H4 (cell line): Measurements from ENCODE around the gene COPB2. TPM values are rescaled to one million over a fixed set of nuclear protein-coding genes. Genes with fewer than 3 reads are reported as not detected.

Experiments
- DNase-seq: peaks from one replicate; pipeline ENCODE4 v3.0.0-alpha.2; 2015; ENCODE audit warnings: low spot score
- total RNA-seq: library from RNA; depleted of rRNA; stranded (reverse); fragments of >200 nt; shearing (Covaris generic); gene quantifications from 2 replicates; pipeline ENCODE4 v1.2.3, GENCODE V29; 2014

The COPB2 gene
- total RNA-seq, 1 experiment from 2014 or later = 246 TPM

DNA sequence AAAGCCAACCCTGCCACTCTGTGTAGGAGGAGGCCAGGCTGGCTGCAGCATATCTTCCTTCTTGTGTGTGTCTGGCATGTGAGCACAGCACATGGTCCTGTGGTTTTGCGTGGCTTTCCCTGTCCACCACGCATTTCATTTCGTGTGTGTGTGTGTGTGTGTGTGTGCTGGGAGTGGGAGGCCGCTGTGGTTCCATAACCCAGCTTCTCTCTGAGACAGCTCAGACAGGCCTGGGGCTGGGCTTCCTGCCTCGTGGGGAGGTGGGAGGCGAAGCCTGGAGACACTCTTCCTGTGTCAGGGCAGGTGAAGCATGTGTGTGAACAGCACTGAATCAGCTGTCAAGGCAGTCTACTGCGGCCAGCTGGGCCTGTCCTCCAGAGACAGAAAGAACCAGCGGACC is 61.6 kb downstream of the COPB2 start:
- no peak for DNase-seq

GRCh38 chr3:139327231-139327630 is 62.2 kb downstream of the COPB2 start:
- no peak for DNase-seq

DNA sequence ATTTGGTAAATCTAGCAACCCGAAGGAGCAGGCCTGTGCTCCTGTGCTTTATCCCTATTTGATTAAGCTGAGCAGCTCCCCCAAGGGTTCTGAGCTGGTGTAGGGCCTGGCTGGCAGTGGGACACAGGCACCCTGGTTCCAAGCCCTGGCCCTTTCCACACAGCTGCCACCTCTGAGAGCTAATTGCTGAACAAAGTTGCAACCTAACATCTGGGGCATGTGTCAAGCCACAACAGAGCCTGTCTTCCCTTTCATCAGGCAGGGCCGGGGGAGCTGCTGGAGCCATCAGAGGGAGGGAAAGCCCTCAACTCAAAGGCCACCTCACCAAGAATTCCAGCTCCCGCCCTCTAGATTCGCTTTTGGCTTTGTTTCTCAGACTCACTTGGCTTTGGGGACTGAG is 62.7 kb downstream of the COPB2 start:
- no peak for DNase-seq

DNA sequence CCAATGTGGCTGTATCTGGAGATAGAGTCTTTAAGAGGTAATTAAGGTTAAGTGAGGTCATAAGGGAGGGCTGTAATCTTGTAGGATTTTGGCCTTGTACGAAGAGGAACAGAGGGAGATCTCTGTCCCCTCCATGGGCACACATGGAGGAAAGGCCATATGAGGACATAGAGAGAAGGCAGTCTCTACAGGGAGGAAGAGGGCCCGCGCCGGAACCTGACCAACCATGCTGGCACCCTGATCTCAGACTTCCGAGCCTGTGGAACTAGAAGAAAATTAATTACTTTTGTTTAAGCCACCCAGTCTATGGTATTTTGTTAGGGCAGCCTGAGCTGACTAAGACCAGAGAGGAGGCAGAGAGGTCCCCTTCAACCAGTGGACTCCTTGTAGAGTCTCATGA is 63.3 kb downstream of the COPB2 start:
- DNase-seq = no peak

DNA sequence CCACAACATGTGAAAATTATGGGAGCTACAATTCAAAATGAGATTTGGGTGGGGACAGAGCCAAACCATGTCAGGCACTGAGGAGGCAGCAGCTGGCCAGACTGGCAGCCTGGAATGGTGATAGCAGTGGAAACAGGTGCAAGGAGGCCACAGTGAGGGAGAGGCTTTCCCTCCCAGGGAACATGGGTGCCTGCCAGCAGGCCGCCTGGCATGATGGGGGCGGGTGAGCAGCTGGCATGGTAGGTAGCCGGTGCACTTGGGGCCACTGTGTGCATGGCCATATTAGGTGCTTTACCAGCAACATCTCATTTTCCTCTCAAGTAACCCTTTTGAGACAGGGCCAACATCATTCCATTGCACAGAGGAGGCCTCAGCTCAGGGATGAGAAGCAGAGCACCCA is 63.9 kb downstream of the COPB2 start:
- DNase-seq = no peak

DNA sequence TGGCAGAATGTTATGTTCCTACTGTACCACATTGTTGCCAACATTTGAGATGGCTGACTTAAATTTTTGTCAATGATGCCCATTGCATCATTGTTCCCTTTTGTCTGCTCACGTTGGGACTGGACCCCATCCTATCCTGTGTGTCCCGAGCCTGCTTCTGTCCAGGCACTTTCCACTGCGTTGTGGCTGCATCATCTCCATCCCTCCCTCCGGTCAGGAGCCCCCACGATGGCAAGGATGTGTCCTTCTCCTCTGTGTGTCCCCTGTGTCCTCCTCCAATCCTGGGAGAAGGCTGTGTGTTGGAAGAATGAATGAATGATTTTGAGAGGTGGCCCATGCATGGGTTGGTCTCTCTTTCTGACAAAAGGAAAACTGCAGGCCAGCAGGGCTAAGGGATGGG is 65.0 kb downstream of the COPB2 start:
- DNase-seq = no peak

GRCh38 chr3:139323146-139323545 is 66.3 kb downstream of the COPB2 start:
- no peak for DNase-seq

GRCh38 chr3:139322346-139322745 is 67.1 kb downstream of the COPB2 start:
- DNase-seq = no peak

DNA sequence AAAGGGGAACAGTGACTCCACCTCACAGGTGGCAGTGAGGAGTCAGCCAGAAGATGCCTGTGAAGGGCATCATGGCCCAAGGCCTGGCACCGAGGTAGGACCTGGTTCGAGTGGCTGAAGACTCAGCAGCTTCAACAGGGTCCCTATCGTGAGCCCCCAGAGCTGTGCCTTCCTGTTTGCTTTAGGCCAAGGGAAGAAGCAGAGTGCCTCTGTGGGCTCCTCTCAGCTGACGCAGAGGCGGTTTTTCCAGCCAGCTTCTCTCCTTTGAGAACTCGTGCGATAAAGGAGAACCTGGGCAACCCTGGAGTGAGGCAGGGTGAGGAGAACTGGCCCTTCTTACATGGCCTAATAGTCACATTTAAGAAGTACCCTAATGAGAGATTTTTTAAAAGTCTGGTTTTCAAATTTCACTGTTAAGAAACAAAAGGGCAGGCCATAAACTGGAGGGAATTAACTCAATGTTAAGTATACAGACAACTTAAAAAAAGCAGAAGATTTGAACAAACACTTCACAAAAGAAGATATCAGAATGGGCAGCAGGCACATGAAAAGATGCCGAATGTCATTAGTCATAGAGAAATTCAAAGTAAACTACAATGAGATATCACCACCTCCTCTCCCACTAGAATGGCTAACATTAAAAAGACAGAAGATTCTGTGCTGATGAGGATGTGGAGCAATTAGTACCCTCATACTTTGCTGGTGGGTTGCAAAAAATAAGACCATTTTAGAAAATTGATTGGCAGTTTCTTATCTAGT is 68.7 kb downstream of the COPB2 start:
- DNase-seq = no peak

GRCh38 chr3:139319428-139320402 is 69.7 kb downstream of the COPB2 start:
- DNase-seq = peak; percentile 54

DNA sequence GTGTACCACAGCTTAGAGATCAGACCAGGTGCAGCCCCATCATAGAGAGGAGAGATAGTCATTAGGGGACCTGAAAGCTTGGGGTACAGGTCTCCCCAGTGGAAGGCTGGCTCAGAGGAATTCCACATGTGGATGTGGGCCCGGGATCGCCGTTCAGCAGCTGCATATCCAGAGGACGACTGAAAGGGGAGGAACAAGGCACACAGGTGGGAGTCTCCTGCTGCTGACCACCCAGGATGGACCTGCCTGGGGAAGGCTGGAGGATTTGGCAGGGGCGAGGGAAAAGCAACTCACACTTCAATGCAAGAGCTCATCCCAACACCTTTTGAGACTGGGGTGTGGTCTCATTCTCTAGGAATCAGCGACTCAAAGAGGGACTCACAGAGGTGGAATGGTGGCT is 70.6 kb downstream of the COPB2 start:
- DNase-seq = no peak

DNA sequence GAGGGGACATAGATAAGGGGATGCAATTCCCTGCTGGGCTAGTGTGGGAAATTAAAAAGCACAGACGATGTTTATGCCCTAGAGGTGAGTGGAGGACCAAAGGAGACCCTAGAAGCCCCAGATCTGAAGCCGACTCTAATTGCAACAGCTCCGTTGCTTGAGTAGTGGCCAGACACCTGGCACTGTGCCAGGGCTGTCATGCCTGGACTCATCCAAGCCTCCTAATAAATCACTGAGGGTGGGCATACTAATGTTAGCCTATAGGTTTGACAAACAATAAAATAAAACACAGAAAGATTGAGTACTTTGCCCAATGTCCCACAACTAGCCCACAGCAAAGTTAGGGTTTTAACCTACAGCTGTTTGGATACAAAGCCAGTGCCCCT is 71.0 kb downstream of the COPB2 start:
- no peak for DNase-seq

DNA sequence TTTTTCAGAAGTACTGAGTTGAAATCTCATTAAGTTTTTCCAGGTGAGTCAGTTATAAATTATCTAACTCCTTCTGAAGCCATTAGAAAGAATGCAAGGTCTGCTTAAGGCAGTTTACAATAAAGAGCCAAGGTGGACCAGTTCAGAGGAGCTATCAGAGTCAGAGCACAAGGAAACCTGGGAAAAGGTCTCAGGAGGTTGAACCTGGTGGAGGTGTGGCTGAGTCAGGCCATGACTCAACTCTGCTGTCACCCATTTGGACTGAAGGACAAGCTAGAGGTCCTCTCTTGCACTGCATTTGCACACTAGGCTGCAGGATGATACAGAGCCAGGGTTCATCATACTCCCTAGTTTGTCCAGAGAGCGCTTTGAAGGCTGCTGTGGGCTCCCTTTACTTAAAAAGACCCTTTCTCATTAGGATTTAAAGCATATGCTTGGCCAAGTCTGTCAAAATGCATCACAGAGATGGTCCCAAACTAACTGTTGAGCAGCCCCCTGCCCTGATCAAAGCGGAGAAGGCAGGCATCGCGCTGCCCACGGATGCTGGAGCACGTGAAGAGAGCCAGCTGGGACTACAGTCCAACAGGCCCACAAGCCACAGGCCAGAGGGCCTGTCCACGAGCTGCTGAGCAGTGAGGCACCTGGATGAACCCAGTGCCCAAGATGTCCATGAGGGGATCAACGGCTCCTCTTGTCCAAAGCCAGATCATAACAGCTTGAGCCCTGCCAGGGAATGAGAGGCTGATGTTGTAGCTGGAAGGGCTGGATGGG is 71.6 kb downstream of the COPB2 start:
- no peak for DNase-seq

GRCh38 chr3:139317215-139317614 is 72.2 kb downstream of the COPB2 start:
- no peak for DNase-seq

GRCh38 chr3:139313921-139314320 is 75.5 kb downstream of the COPB2 start:
- no peak for DNase-seq

GRCh38 chr3:139312959-139313358 is 76.5 kb downstream of the COPB2 start:
- no peak for DNase-seq

- no peak for DNase-seq
Measured at GRCh38 chr3:139312416-139312815, 77.0 kb downstream of the COPB2 start.

DNA sequence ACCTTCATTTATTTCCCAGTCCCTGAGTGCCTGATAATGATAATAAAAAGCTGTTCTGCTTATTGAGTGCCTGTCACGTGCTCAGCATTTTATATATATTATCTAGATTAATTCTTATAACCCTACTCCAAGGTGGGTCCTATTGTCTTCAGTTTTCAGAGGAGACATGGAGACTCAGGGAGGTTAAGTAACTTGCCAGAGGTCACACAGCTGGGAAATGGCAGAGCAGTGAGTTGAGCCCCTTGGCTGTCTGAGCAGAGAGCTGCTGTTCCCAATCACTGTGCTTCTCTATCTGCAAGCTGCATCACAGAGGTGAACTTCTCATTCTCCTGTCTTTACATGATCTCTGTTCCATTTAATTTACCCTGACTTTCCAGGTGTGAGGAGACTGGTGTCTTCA is 77.9 kb downstream of the COPB2 start:
- no peak for DNase-seq

- peak; percentile 92 for DNase-seq
Measured at GRCh38 chr3:139310474-139310933, 78.9 kb downstream of the COPB2 start.

DNA sequence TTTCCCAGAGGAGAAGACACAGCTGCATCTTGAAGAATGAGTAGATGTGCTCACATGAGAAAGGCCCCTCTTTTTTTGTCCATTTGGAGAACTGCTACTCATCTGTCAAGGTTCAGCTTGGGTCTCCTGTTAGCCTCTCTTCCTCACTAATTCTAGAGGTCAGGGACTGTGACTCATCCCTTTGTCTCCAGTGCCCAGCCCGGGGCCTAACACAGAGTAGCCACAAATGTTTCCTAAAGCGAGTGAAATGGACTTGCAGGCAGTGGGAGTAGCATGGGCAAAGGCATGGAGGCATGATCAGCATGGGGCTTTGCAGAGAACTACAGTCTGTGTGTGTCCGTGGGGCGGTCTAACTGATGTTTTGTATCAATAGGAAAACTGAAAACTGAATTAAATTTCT is 79.6 kb downstream of the COPB2 start:
- peak; percentile 49 for DNase-seq

DNA sequence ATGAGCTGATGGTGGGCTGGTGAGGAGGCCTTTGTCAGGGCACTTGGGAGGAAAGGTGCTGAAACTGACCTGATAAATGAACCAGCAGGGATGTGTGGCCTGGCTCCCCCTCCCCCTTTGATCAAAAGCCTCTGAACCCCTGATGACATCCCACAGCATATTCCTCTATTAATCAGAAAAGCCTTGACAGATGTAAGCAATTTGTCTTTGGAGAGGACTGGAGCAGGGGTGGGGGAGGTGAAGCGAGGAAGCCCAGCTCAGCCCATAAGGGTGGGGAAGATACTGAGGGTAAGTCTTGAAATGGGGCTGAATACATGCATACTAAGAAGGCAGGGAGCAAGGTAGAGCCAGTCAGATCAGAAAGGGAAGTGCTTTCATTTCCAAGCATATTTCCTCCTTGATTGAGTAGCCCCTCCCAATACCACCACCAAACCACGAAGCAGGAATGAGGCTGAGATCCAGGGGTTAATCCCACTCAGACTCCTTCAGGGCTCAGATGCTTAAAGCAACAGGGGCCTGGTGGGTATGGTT is 80.3 kb downstream of the COPB2 start:
- DNase-seq = peak; percentile 29

DNA sequence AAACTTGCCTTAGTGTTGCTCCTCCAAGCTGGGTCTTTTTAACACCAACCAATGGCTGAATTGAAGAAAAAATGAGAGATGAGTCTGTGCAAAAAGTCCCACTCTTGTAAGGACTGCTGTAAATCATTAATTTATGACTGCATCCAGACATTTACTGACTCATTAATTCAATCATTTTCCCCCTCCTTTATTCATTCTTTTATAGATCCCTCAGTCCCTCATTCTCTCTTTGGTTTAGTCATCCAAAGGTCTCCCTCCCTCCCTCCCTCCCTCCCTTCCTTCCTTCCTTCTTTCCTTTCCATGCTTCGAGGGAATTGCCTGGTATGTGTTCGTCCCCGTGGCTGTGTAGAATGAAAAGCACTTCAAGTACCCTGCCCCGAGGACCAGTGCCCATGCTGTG is 80.9 kb downstream of the COPB2 start:
- DNase-seq = no peak
